Activated CD4-positive, alpha-beta T cell treated with anti-CD3 and anti-CD28 coated beads, Interleukin-2, amount 10 ng/mL, durations not matched to agents 7 days and 5 days (primary cell): Measurements from ENCODE around the gene POM121C. TPM values are rescaled to one million over a fixed set of nuclear protein-coding genes. Genes with fewer than 3 reads are reported as not detected.
"Not testable (repeated sequence)": the region's sequence is repeated elsewhere in the genome, so short reads cannot be mapped to it uniquely, and the experiment has no call there.

Experiments
- CTCF ChIA-PET: fragments of 350-600 bp; sonication (Branson Sonifier 250); formaldehyde crosslinking; loops from one replicate; lab custom pipeline; 2021; ENCODE audit warnings: antibody characterized with exemption; lab: Charles Lee
- POLR2A ChIA-PET: fragments of 350-600 bp; sonication (Branson Sonifier 250); formaldehyde crosslinking; loops from one replicate; lab custom pipeline; 2021; ENCODE audit warnings: antibody characterized with exemption; lab: Charles Lee
- DNase-seq: peaks from one replicate; pipeline ENCODE4 v3.0.0-alpha.2; 2020
- H3K27ac Mint-ChIP-seq: one replicate; pipeline ENCODE4 v1.8.0; 2021; ENCODE audit warnings: mild to moderate bottlenecking, moderate library complexity, mixed read lengths
- H3K27me3 Mint-ChIP-seq: one replicate; pipeline ENCODE4 v1.8.0; 2021; ENCODE audit warnings: mixed read lengths
- H3K36me3 Mint-ChIP-seq: one replicate; pipeline ENCODE4 v1.8.0; 2021; ENCODE audit warnings: low read depth, mixed read lengths
- H3K4me1 Mint-ChIP-seq: one replicate; pipeline ENCODE4 v1.8.0; 2021; ENCODE audit warnings: mixed read lengths
- H3K4me3 Mint-ChIP-seq: one replicate; pipeline ENCODE4 v1.8.0; 2021; ENCODE audit warnings: mild to moderate bottlenecking, moderate library complexity, mixed read lengths
- H3K9me3 Mint-ChIP-seq: one replicate; pipeline ENCODE4 v1.8.0; 2021; ENCODE audit warnings: mixed read lengths
- total RNA-seq, 2 experiments: library from RNA; stranded (reverse); gene quantifications; one replicate each; pipeline ENCODE4 v1.2.3, GENCODE V29; 2021

POM121C gene
- total RNA-seq, 2 experiments from 2014 or later = 75.4 to 81.7 TPM

DNA sequence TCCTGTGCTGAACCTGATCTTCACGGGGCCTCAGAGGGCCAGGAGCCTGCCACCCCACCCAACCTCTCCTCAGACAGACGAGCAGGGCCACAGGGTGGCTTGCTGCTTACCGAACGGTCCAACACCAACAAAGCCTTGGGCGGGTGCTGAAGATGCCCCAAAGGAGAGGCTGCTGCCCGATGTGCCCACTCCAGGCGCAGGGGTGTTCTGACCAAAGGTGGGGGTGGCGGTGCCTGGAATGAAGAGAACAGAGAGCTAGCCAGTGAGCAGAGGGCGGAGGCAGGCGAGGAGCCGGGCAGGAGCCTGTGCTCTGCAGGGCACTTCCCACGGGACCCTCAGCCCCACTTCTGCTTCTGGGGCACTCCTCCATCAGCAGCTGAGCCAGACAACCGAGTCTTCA, 66.9 kb downstream of the POM121C start:
- DNase-seq, CTCF ChIA-PET, H3K27me3 Mint-ChIP-seq, H3K4me1 Mint-ChIP-seq, H3K27ac Mint-ChIP-seq, H3K9me3 Mint-ChIP-seq, H3K4me3 Mint-ChIP-seq, POLR2A ChIA-PET: not testable (repeated sequence)
- H3K36me3 Mint-ChIP-seq = peaks cover 11% of the 10 kb centered on the region

- H3K27me3 Mint-ChIP-seq, DNase-seq, H3K4me3 Mint-ChIP-seq, H3K27ac Mint-ChIP-seq, POLR2A ChIA-PET, CTCF ChIA-PET, H3K9me3 Mint-ChIP-seq, H3K4me1 Mint-ChIP-seq: not testable (repeated sequence)
- H3K36me3 Mint-ChIP-seq = peaks cover 10% of the 10 kb centered on the region
Observed at GRCh38 chr7:75418292-75418858, 67.7 kb downstream of the POM121C start.

DNA sequence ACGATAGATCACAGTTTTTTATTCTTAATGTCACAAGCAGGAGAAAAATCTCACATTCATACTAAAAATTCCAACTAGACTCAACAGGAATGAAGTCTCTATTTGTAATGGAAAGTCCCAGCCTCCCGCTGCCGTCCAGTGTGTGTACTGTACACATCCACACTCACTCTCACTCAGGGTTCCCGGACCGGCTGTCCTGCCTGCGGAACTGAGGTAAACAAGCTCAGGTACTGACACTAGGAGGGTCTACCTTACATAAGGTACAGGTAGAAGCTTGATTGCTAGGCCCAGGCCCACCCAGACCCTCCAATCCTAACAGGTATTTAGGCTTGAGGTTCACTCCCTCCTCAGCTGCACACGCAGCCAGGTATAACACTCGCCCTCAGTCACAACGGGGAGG, 69.3 kb downstream of the POM121C start:
- H3K4me3 Mint-ChIP-seq, POLR2A ChIA-PET, DNase-seq, H3K27me3 Mint-ChIP-seq, CTCF ChIA-PET, H3K4me1 Mint-ChIP-seq, H3K27ac Mint-ChIP-seq, H3K9me3 Mint-ChIP-seq: not testable (repeated sequence)
- peaks cover 10% of the 10 kb centered on the region for H3K36me3 Mint-ChIP-seq

- DNase-seq, H3K9me3 Mint-ChIP-seq, H3K4me1 Mint-ChIP-seq, H3K4me3 Mint-ChIP-seq, H3K36me3 Mint-ChIP-seq, CTCF ChIA-PET, POLR2A ChIA-PET, H3K27ac Mint-ChIP-seq, H3K27me3 Mint-ChIP-seq: not testable (repeated sequence)
Observed at GRCh38 chr7:75415829-75416373, 70.2 kb downstream of the POM121C start.

GRCh38 chr7:75415428-75415817, 70.7 kb downstream of the POM121C start:
- H3K9me3 Mint-ChIP-seq, DNase-seq, CTCF ChIA-PET, POLR2A ChIA-PET, H3K36me3 Mint-ChIP-seq, H3K27me3 Mint-ChIP-seq, H3K4me3 Mint-ChIP-seq, H3K4me1 Mint-ChIP-seq, H3K27ac Mint-ChIP-seq: not testable (repeated sequence)

- DNase-seq, H3K4me1 Mint-ChIP-seq, H3K27ac Mint-ChIP-seq, CTCF ChIA-PET, H3K36me3 Mint-ChIP-seq, H3K4me3 Mint-ChIP-seq, H3K9me3 Mint-ChIP-seq, POLR2A ChIA-PET, H3K27me3 Mint-ChIP-seq: not testable (repeated sequence)
Observed at GRCh38 chr7:75414708-75415427, 71.2 kb downstream of the POM121C start.

DNA sequence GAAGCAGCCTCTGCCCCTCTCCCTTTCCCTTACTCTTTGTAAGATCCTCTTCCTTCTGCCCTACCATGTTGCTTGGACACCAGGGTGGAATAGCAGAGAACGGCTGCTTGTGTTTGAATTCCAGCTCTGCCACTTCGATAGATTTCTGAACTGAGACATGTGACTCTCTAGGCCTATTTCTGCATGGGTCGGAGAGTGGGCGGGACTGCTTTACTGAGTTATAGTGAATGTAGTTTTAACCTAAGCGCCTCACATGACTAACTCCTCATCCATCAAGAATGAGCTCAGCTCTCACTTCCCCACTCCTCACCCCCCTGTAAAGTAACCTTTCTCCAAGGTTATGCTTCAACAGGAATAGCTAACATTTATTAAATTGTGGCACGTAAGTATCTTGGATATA, 71.9 kb downstream of the POM121C start:
- H3K4me1 Mint-ChIP-seq, H3K27me3 Mint-ChIP-seq, H3K36me3 Mint-ChIP-seq, DNase-seq, CTCF ChIA-PET, H3K27ac Mint-ChIP-seq, H3K9me3 Mint-ChIP-seq, H3K4me3 Mint-ChIP-seq, POLR2A ChIA-PET: not testable (repeated sequence)

GRCh38 chr7:75410823-75411173, 75.3 kb downstream of the POM121C start:
- POLR2A ChIA-PET, CTCF ChIA-PET, H3K27ac Mint-ChIP-seq: not testable (repeated sequence)

DNA sequence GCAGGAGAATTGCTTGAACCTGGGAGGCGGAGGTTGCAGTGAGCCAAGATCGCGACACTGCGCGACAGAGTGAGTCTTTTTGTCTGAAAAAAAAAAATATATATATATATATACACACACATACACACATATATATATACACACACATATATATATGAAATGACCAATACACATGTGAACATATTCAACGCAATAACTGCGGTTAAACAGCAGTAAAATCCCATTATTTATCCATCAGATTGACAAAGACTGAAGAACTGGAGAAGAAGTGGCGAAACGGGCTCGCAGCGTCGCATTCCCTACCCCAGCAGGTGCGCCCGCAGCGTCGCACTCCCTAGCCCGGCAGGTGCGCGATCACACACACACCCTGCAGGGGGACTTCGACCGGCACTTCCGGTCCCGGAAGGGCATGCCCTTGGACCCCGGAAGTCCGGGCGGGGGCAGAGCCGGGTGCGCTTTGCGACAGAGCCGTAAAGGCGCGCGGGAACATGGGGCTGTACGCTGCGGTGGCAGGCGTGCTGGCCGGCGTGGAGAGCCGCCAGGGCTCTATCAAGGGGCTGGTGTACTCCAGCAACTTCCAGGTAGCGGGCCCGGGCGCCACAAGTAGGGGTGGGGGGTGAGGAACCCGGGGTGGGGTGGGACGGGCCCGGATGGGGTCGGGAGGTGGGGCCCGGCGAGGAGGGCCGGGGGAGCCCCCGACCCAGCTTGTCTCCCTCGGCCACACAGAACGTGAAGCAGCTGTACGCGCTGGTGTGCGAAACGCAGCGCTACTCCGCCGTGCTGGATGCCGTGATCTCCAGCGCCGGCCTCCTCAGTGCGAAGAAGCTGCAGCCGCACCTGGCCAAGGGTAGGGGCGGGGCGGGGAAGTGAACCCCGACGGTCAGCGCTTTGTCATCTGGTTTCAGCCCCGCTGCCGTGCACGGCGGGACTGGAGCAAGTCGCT, 75.9 kb downstream of the POM121C start:
- CTCF ChIA-PET = not testable (repeated sequence)

More at GRCh38 chr7:75410823-75411173, 75.3 kb downstream of the POM121C start:
- not testable (repeated sequence) for H3K4me1 Mint-ChIP-seq, H3K36me3 Mint-ChIP-seq, DNase-seq, H3K9me3 Mint-ChIP-seq, H3K27me3 Mint-ChIP-seq, H3K4me3 Mint-ChIP-seq

GRCh38 chr7:75404663-75405062, 81.4 kb downstream of the POM121C start:
- H3K4me3 Mint-ChIP-seq, H3K27ac Mint-ChIP-seq, H3K9me3 Mint-ChIP-seq, H3K4me1 Mint-ChIP-seq, CTCF ChIA-PET, DNase-seq, H3K36me3 Mint-ChIP-seq, H3K27me3 Mint-ChIP-seq, POLR2A ChIA-PET: not testable (repeated sequence)

More for the DNA sequence above, 75.9 kb downstream of the POM121C start:
- peak overlapping the region; percentile 50 for H3K4me3 Mint-ChIP-seq
- H3K9me3 Mint-ChIP-seq, DNase-seq, POLR2A ChIA-PET, H3K27ac Mint-ChIP-seq, H3K4me1 Mint-ChIP-seq, H3K27me3 Mint-ChIP-seq, H3K36me3 Mint-ChIP-seq: not testable (repeated sequence)

DNA sequence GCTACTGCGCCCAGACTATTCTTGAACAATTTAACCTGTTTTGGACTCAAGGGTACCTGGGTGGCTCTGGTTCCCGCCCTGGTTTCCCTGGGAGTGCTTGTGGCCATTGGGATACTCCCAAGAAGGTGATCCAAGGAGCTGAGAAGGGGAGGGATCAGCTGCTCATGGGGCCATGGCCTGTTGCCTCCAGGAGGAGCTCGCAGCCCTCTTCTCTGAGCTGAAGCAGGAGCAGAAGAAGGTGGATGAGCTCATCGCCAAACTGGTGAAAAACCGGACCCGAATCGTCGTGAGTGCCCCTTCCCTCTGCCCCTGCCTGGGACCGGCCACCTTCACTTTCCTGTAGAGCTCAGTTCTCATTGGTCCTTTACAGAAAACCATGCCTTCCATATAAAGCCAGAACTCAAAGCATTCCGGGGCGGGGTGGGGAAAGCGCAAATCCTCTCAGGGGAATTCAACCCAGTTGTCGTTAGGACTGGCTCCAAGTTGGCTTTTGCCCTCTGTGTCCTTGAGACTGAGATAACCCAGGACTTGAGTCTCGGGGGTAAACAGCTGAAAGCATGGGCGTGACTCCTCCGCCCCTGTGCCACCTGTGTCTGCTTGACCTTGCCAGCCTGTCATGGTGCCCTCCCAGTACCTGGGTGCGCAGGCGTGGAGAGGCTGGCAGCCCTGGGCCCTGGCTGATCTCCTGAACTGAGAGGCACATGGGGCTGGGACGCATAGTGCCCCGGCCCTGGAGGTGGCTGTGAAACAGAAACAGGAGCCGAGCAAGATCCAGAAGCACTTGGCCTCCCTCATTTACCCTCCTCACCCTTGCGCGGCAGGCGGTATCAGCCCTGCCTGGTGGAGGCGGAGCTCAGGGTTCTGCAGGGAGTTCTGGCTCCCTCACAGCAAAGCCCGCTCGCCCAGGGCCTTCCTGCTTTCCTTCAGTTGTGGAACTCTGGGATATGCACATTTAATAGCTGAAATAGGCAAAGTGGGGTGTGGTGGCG, 82.3 kb downstream of the POM121C start:
- H3K9me3 Mint-ChIP-seq, CTCF ChIA-PET, DNase-seq, H3K27ac Mint-ChIP-seq, H3K36me3 Mint-ChIP-seq, H3K4me3 Mint-ChIP-seq, H3K27me3 Mint-ChIP-seq, H3K4me1 Mint-ChIP-seq, POLR2A ChIA-PET: not testable (repeated sequence)

DNA sequence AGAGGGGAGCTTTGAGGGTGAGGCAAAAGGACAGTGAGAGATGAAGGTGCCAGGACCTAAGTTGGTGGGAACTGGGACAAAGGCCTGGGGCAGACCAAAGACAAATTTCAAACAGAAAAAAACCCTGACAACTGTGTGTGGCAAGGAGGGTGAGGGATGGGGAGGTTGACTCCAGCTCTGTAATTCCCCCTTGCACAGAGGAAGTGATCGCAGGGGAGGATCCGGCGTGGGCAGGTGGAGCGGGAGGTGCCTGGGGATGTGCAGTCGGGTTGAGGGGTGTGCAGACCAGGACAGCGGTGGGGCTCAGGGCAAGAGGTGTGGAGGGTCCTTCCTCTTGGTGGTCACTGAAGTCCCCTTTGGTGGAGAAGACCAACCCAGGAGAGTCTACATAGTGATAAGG, 85.5 kb downstream of the POM121C start:
- H3K27ac Mint-ChIP-seq, CTCF ChIA-PET, H3K36me3 Mint-ChIP-seq, H3K4me3 Mint-ChIP-seq, H3K27me3 Mint-ChIP-seq, POLR2A ChIA-PET, H3K4me1 Mint-ChIP-seq, DNase-seq, H3K9me3 Mint-ChIP-seq: not testable (repeated sequence)
